Measurements from ENCODE around the gene PRDM4.

The PRDM4 gene

DNA sequence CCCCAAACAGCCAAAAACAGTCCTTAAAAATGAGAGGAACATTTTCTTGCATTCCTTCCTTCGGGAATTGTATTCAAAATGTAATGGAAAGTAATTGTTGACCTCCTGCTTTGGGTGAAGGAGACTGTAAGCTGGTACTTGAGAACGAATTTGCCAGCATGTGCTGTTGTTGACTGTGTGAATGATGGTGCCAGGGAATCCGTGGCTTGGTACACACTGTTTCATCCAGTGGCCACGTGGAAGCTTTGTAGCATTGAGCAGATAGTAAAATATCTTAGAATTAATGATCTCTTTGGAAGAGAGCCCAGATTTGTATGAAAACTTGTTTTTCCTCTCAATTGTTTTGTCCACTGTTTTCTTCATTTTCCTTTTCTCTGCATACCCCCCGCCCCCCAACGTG is 15.2 kb upstream of the PRDM4 start:
- no peaks in the 10 kb centered on the region for H3K9me3 ChIP-seq (replicated peaks; ENCODE audit: insufficient read depth, low read length)
- no peak overlapping the region for H2AFZ ChIP-seq (ENCODE audit: low read length)
- DNase-seq: no peak
- no peaks in the 10 kb centered on the region for H3K79me2 ChIP-seq (ENCODE audit: low read length)
- peaks cover 26% of the 10 kb centered on the region; the same call in 1 of the 2 replicates for H3K27me3 ChIP-seq (replicated peaks; ENCODE audit: insufficient read depth, low read length)
- no peak overlapping the region for H3K4me3 ChIP-seq (ENCODE audit: low read length)
- no peaks in the 10 kb centered on the region for H3K36me3 ChIP-seq (replicated peaks; ENCODE audit: insufficient read depth, low read length)
- no peak overlapping the region for H3K9ac ChIP-seq (ENCODE audit: low read length)
- no peaks in the 10 kb centered on the region for H3K9me2 ChIP-seq (replicated peaks; ENCODE audit: insufficient read depth, low read length)
- peaks cover 11% of the 10 kb centered on the region for H3F3A ChIP-seq (ENCODE audit: insufficient read depth, low read length)
- TF ChIP-seq EZH2phosphoT487 (IDR thresholded peaks at IDR 0.05; ENCODE audit: low read length) (no peak), EZH2 (optimal IDR thresholded peaks at IDR 0.05; ENCODE audit: low read depth, low read length) (no peak)
- TF ChIP-seq, protein P1, sequence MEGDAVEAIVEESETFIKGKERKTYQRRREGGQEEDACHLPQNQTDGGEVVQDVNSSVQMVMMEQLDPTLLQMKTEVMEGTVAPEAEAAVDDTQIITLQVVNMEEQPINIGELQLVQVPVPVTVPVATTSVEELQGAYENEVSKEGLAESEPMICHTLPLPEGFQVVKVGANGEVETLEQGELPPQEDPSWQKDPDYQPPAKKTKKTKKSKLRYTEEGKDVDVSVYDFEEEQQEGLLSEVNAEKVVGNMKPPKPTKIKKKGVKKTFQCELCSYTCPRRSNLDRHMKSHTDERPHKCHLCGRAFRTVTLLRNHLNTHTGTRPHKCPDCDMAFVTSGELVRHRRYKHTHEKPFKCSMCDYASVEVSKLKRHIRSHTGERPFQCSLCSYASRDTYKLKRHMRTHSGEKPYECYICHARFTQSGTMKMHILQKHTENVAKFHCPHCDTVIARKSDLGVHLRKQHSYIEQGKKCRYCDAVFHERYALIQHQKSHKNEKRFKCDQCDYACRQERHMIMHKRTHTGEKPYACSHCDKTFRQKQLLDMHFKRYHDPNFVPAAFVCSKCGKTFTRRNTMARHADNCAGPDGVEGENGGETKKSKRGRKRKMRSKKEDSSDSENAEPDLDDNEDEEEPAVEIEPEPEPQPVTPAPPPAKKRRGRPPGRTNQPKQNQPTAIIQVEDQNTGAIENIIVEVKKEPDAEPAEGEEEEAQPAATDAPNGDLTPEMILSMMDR (IDR thresholded peaks at IDR 0.05; ENCODE audit: low read length): no peak
- H3K4me2 ChIP-seq (ENCODE audit: low read depth, low read length): no peak overlapping the region
- no peaks in the 10 kb centered on the region for H4K20me1 ChIP-seq (ENCODE audit: insufficient read depth, low read length)
- no peak overlapping the region for H3K27ac ChIP-seq (ENCODE audit: low read length)
- peaks cover 23% of the 10 kb centered on the region for H3K4me1 ChIP-seq (ENCODE audit: low read length)

DNA sequence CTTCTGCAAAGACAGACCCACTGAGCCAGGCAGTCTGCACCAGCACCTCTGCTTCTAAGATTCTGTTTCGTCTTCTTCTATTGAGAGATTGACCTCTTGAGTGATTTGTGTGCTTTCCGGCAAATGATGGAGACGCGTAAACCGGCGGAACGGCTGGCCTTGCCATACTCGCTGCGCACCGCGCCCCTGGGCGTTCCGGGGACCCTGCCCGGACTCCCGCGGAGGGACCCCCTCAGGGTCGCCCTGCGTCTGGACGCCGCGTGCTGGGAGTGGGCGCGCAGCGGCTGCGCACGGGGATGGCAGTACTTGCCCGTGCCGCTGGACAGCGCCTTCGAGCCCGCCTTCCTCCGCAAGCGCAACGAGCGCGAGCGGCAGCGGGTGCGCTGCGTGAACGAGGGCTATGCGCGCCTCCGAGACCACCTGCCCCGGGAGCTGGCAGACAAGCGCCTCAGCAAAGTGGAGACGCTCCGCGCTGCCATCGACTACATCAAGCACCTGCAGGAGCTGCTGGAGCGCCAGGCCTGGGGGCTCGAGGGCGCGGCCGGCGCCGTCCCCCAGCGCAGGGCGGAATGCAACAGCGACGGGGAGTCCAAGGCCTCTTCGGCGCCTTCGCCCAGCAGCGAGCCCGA is 14.3 kb upstream of the PRDM4 start:
- no peak for DNase-seq
- no peak overlapping the region for H3K27ac ChIP-seq (ENCODE audit: low read length)
- H3K36me3 ChIP-seq (replicated peaks; ENCODE audit: insufficient read depth, low read length): no peaks in the 10 kb centered on the region
- no peaks in the 10 kb centered on the region for H3K9me3 ChIP-seq (replicated peaks; ENCODE audit: insufficient read depth, low read length)
- no peaks in the 10 kb centered on the region for H3K79me2 ChIP-seq (ENCODE audit: low read length)
- no peaks in the 10 kb centered on the region for H4K20me1 ChIP-seq (ENCODE audit: insufficient read depth, low read length)
- no peaks in the 10 kb centered on the region for H3K9me2 ChIP-seq (replicated peaks; ENCODE audit: insufficient read depth, low read length)
- H3K9ac ChIP-seq (ENCODE audit: low read length): no peak overlapping the region
- TF ChIP-seq EZH2 (optimal IDR thresholded peaks at IDR 0.05; ENCODE audit: low read depth, low read length) (no peak), EZH2phosphoT487 (IDR thresholded peaks at IDR 0.05; ENCODE audit: low read length) (no peak)
- TF ChIP-seq, protein P1 (IDR thresholded peaks at IDR 0.05; ENCODE audit: low read length): no peak
- no peak overlapping the region for H3K4me2 ChIP-seq (ENCODE audit: low read depth, low read length)
- peaks cover 11% of the 10 kb centered on the region for H3F3A ChIP-seq (ENCODE audit: insufficient read depth, low read length)
- peaks cover 16% of the 10 kb centered on the region for H3K4me1 ChIP-seq (ENCODE audit: low read length)
- no peak overlapping the region for H2AFZ ChIP-seq (ENCODE audit: low read length)
- peaks cover 26% of the 10 kb centered on the region; the same call in 1 of the 2 replicates for H3K27me3 ChIP-seq (replicated peaks; ENCODE audit: insufficient read depth, low read length)
- H3K4me3 ChIP-seq (ENCODE audit: low read length): no peak overlapping the region

GRCh38 chr12:107774349-107775029 is 13.6 kb upstream of the PRDM4 start, which contains the start of gene ASCL4:
ASCL4 (plus strand) TSS chr12:107774704; CDS start chr12:107775219, 515 bp downstream.
- H4K20me1 ChIP-seq (ENCODE audit: insufficient read depth, low read length): no peaks in the 10 kb centered on the region
- no peak within 1 kb of the TSS for H2AFZ ChIP-seq (ENCODE audit: low read length)
- no peak for DNase-seq
- H3K9me3 ChIP-seq (replicated peaks; ENCODE audit: insufficient read depth, low read length): no peaks in the 10 kb centered on the region
- no peak for TF ChIP-seq EZH2 (optimal IDR thresholded peaks at IDR 0.05; ENCODE audit: low read depth, low read length)
- TF ChIP-seq, protein P1 (IDR thresholded peaks at IDR 0.05; ENCODE audit: low read length): no peak
- no peak for TF ChIP-seq EZH2phosphoT487 (IDR thresholded peaks at IDR 0.05; ENCODE audit: low read length)
- H3K36me3 ChIP-seq (replicated peaks; ENCODE audit: insufficient read depth, low read length): no peaks in the 10 kb centered on the region
- H3K27ac ChIP-seq (ENCODE audit: low read length): no peak within 1 kb of the TSS
- peaks cover 4% of the 10 kb centered on the region; the same call in 1 of the 2 replicates for H3F3A ChIP-seq (ENCODE audit: insufficient read depth, low read length)
- H3K9me2 ChIP-seq (replicated peaks; ENCODE audit: insufficient read depth, low read length): no peaks in the 10 kb centered on the region
- no peak within 1 kb of the TSS for H3K4me2 ChIP-seq (ENCODE audit: low read depth, low read length)
- H3K4me1 ChIP-seq (ENCODE audit: low read length): peaks cover 9% of the 10 kb centered on the region
- H3K4me3 ChIP-seq (ENCODE audit: low read length): no peak within 1 kb of the TSS
- peaks cover 26% of the 10 kb centered on the region; the same call in 1 of the 2 replicates for H3K27me3 ChIP-seq (replicated peaks; ENCODE audit: insufficient read depth, low read length)
- no peak within 1 kb of the TSS for H3K9ac ChIP-seq (ENCODE audit: low read length)
- H3K79me2 ChIP-seq (ENCODE audit: low read length): no peaks in the 10 kb centered on the region
